Naive thymus-derived CD4-positive, alpha-beta T cell (primary cell): Measurements from ENCODE around the gene CCDC171. TPM values are rescaled to one million over a fixed set of nuclear protein-coding genes. Genes with fewer than 3 reads are reported as not detected.

ENCODE experiments used
- ATAC-seq: fragments of 150-1000 bp; cut with Tn5 transposase; 2 replicates; pipeline ENCODE4 v1.10.0; 2021; ENCODE audit warnings: mild to moderate bottlenecking, moderate library complexity
- CTCF ChIA-PET: fragments of 350-600 bp; sonication (Branson Sonifier 250); formaldehyde crosslinking; loops from one replicate; lab custom pipeline; 2021; ENCODE audit warnings: antibody characterized with exemption; lab: Charles Lee
- POLR2A ChIA-PET: fragments of 350-600 bp; sonication (Branson Sonifier 250); formaldehyde crosslinking; loops from one replicate; lab custom pipeline; 2021; ENCODE audit warnings: antibody characterized with exemption, inconsistent platforms; lab: Charles Lee
- DNase-seq, 9 donors: peaks; one replicate each; pipeline versions ENCODE4 v3.0.0 to v3.0.0-alpha.2; 2020 to 2022; ENCODE audit warnings: mixed read lengths in 1 of 9
- H3K27ac ChIP-seq: one replicate; pipeline ENCODE4 v1.7.0; 2013; ENCODE audit warnings: mild to moderate bottlenecking, low read depth, low read length, moderate library complexity
- H3K27me3 ChIP-seq, 2 donors: one replicate each; pipeline ENCODE4 v1.7.0; 2013; ENCODE audit warnings: low read length in 2 of 2, mild to moderate bottlenecking in 2 of 2, moderate library complexity in 2 of 2; ENCODE audit not compliant: control insufficient read depth in 2 of 2, insufficient read depth in 2 of 2
- H3K36me3 ChIP-seq, 3 experiments: 1 replicate in 2 of 3; 2 replicates in 1 of 3; pipeline ENCODE4 v1.7.0; 2013; ENCODE audit warnings: low read length in 3 of 3, mild to moderate bottlenecking in 3 of 3, moderate library complexity in 1 of 3; ENCODE audit not compliant: insufficient read depth in 3 of 3, control insufficient read depth in 2 of 3
- H3K4me1 ChIP-seq, 2 donors: one replicate each; pipeline ENCODE4 v1.7.0; 2013; ENCODE audit warnings: low read length in 2 of 2, mild to moderate bottlenecking in 2 of 2, moderate library complexity in 1 of 2; ENCODE audit not compliant: control insufficient read depth in 2 of 2, insufficient read depth in 2 of 2
- H3K4me3 ChIP-seq: 2 replicates; pipeline ENCODE4 v1.7.0; 2013; ENCODE audit warnings: mild to moderate bottlenecking, low read length
- H3K9me3 ChIP-seq, 3 experiments: 1 replicate in 2 of 3; 2 replicates in 1 of 3; pipeline ENCODE4 v1.7.0; 2013; ENCODE audit warnings: low read length in 3 of 3; ENCODE audit not compliant: control insufficient read depth in 2 of 3
- H3K27ac Mint-ChIP-seq, 9 donors: one replicate each; pipeline ENCODE4 v1.8.0; 2020 to 2022; ENCODE audit warnings: mixed read lengths in 9 of 9, mild to moderate bottlenecking in 8 of 9, moderate library complexity in 5 of 9, inconsistent platforms in 2 of 9
- H3K27me3 Mint-ChIP-seq, 5 donors: one replicate each; pipeline ENCODE4 v1.8.0; 2021 to 2022; ENCODE audit warnings: mixed read lengths in 5 of 5, mild to moderate bottlenecking in 1 of 5
- H3K36me3 Mint-ChIP-seq, 5 donors: one replicate each; pipeline ENCODE4 v1.8.0; 2020 to 2022; ENCODE audit warnings: mixed read lengths in 5 of 5, mild to moderate bottlenecking in 3 of 5, inconsistent platforms in 1 of 5
- H3K4me1 Mint-ChIP-seq, 7 donors: one replicate each; pipeline ENCODE4 v1.8.0; 2020 to 2022; ENCODE audit warnings: mixed read lengths in 7 of 7, mild to moderate bottlenecking in 3 of 7, inconsistent platforms in 1 of 7
- H3K4me3 Mint-ChIP-seq, 10 donors: one replicate each; pipeline ENCODE4 v1.8.0; 2020 to 2022; ENCODE audit warnings: mild to moderate bottlenecking in 10 of 10, mixed read lengths in 10 of 10, moderate library complexity in 6 of 10, inconsistent platforms in 2 of 10
- H3K9me3 Mint-ChIP-seq, 11 donors: one replicate each; pipeline ENCODE4 v1.8.0; 2020 to 2022; ENCODE audit warnings: mixed read lengths in 11 of 11, mild to moderate bottlenecking in 4 of 11, inconsistent platforms in 1 of 11, moderate library complexity in 1 of 11
- intact Hi-C, 2 donors: fragments of 100-400 bp; cut with micrococcal nuclease; formaldehyde crosslinking; loops; one replicate each; pipeline ENCODE4 v1.15.1; 2023
- polyA plus RNA-seq, 2 donors: library from polyadenylated mRNA; unstranded; fragments of 300-500 nt; fragmentation: Illumina TruSeq; gene quantifications; one replicate each; pipeline ENCODE4 v1.2.3, GENCODE V29; 2021
- total RNA-seq, 6 experiments: library from RNA in 5 of 6; stranded (reverse) in 5 of 6; gene quantifications; 1 replicate in 5 of 6; 2 replicates in 1 of 6; pipeline ENCODE4 v1.2.3 and lab custom pipeline; 2021 to 2026

CCDC171 gene
- total and polyA plus RNA-seq, 7 experiments from 2014 or later: 0.19 to 3.7 (median 1.1) TPM

GRCh38 chr9:15856591-15856990, 303.7 kb downstream of the CCDC171 start:
- Mint-ChIP-seq H3K9me3 (peaks cover 0 to 2% (median 0%) of the 10 kb centered on the region in 11 donors), H3K27me3 (no peaks in the 10 kb centered on the region), H3K4me3 (no peak overlapping the region), H3K36me3 (no peaks in the 10 kb centered on the region), H3K27ac (no peak overlapping the region), H3K4me1 (no peaks in the 10 kb centered on the region)
- Histone ChIP-seq H3K9me3 (no peaks in the 10 kb centered on the region), H3K27me3 (no peaks in the 10 kb centered on the region), H3K27ac (no peak overlapping the region), H3K4me3 (no peak overlapping the region), H3K4me1 (no peaks in the 10 kb centered on the region), H3K36me3 (no peaks in the 10 kb centered on the region)
- ChIA-PET CTCF (no interaction called here), POLR2A (no interaction called here)
- DNase-seq (no peak), ATAC-seq (no peak)
- intact Hi-C loops: no loop called here

GRCh38 chr9:15867334-15867733, 314.5 kb downstream of the CCDC171 start:
- H3K27ac Mint-ChIP-seq: no peak overlapping the region
- intact Hi-C loops: no loop called here
- H3K4me3 ChIP-seq: no peak overlapping the region

GRCh38 chr9:15867988-15868387, 315.1 kb downstream of the CCDC171 start:
- no peaks in the 10 kb centered on the region for H3K4me1 ChIP-seq
- ATAC-seq (no peak), DNase-seq (no peak)
- no peaks in the 10 kb centered on the region for H3K9me3 ChIP-seq
- Mint-ChIP-seq H3K4me3 (no peak overlapping the region), H3K9me3 (no peaks in the 10 kb centered on the region), H3K4me1 (no peaks in the 10 kb centered on the region), H3K27me3 (peaks cover 0 to 5% (median 0%) of the 10 kb centered on the region in 5 donors), H3K36me3 (no peaks in the 10 kb centered on the region), H3K27ac (no peak overlapping the region)
- POLR2A ChIA-PET: no interaction called here
- intact Hi-C loops: no loop called here
- no peak overlapping the region for H3K4me3 ChIP-seq
- CTCF ChIA-PET: interaction anchor here (0.9 kb wide), 1 partner anchor 31 kb away, joined by 3 read pairs; no protein-coding TSS in a partner anchor
- H3K27ac ChIP-seq: no peak overlapping the region
- no peaks in the 10 kb centered on the region for H3K36me3 ChIP-seq
- H3K27me3 ChIP-seq: no peaks in the 10 kb centered on the region

More at GRCh38 chr9:15867334-15867733, 314.5 kb downstream of the CCDC171 start:
- H3K27ac ChIP-seq: no peak overlapping the region
- peaks cover 0 to under 1% (median 0%) of the 10 kb centered on the region in 5 donors for H3K36me3 Mint-ChIP-seq
- CTCF ChIA-PET: interaction anchor here (0.9 kb wide), 1 partner anchor 30 kb away, joined by 3 read pairs; no protein-coding TSS in a partner anchor
- POLR2A ChIA-PET: no interaction called here
- no peaks in the 10 kb centered on the region for H3K27me3 ChIP-seq
- H3K4me1 Mint-ChIP-seq: no peaks in the 10 kb centered on the region
- H3K27me3 Mint-ChIP-seq: peaks cover 0 to 5% (median 0%) of the 10 kb centered on the region in 5 donors
- DNase-seq (no peak), ATAC-seq (no peak)
- peaks cover 0 to 2% (median 0%) of the 10 kb centered on the region in 11 donors for H3K9me3 Mint-ChIP-seq
- H3K4me3 Mint-ChIP-seq: no peak overlapping the region
- H3K36me3 ChIP-seq: no peaks in the 10 kb centered on the region
- no peaks in the 10 kb centered on the region for H3K4me1 ChIP-seq
- H3K9me3 ChIP-seq: no peaks in the 10 kb centered on the region

GRCh38 chr9:15873573-15874177, 320.8 kb downstream of the CCDC171 start:
- no peaks in the 10 kb centered on the region for H3K27me3 ChIP-seq
- no peaks in the 10 kb centered on the region for H3K9me3 ChIP-seq
- H3K27ac ChIP-seq: no peak overlapping the region
- no peaks in the 10 kb centered on the region for H3K36me3 ChIP-seq
- H3K27me3 Mint-ChIP-seq: peaks cover 0 to 5% (median 0%) of the 10 kb centered on the region in 5 donors
- ATAC-seq: no peak
- no peak overlapping the region for H3K4me3 Mint-ChIP-seq
- no peaks in the 10 kb centered on the region for H3K36me3 Mint-ChIP-seq
- H3K4me1 ChIP-seq: no peaks in the 10 kb centered on the region
- POLR2A ChIA-PET: no interaction called here
- CTCF ChIA-PET: interaction anchor here (1.0 kb wide), 1 partner anchor 30 kb away, joined by 3 read pairs; no protein-coding TSS in a partner anchor
- H3K27ac Mint-ChIP-seq: no peak overlapping the region
- H3K9me3 Mint-ChIP-seq: no peaks in the 10 kb centered on the region
- H3K4me3 ChIP-seq: no peak overlapping the region
- DNase-seq: peak in 5 of 9 donors; percentile 1 to 11 (median 1)
- intact Hi-C loops: loop anchor here in 1 of 2 donors (1.0 kb wide), 2 partner anchors 261 to 1590 kb away; no protein-coding TSS in a partner anchor
- H3K4me1 Mint-ChIP-seq: no peaks in the 10 kb centered on the region

- Histone ChIP-seq H3K27me3 (no peaks in the 10 kb centered on the region), H3K36me3 (no peaks in the 10 kb centered on the region), H3K27ac (no peak overlapping the region), H3K4me3 (no peak overlapping the region), H3K9me3 (no peaks in the 10 kb centered on the region), H3K4me1 (no peaks in the 10 kb centered on the region)
- ATAC-seq (no peak), DNase-seq (no peak)
- Mint-ChIP-seq H3K4me3 (no peak overlapping the region), H3K4me1 (no peaks in the 10 kb centered on the region), H3K27ac (no peak overlapping the region), H3K27me3 (no peaks in the 10 kb centered on the region), H3K36me3 (no peaks in the 10 kb centered on the region), H3K9me3 (peaks cover 0 to 11% (median 0%) of the 10 kb centered on the region in 11 donors)
- ChIA-PET CTCF (no interaction called here), POLR2A (no interaction called here)
- intact Hi-C loops: no loop called here
These were observed 329.5 kb downstream of the CCDC171 start for GRCh38 chr9:15882328-15882727.

GRCh38 chr9:15882883-15883282, 330.0 kb downstream of the CCDC171 start:
- H3K36me3 ChIP-seq: no peaks in the 10 kb centered on the region
- H3K36me3 Mint-ChIP-seq: no peaks in the 10 kb centered on the region
- H3K9me3 ChIP-seq: no peaks in the 10 kb centered on the region
- H3K4me1 ChIP-seq: no peaks in the 10 kb centered on the region
- no peaks in the 10 kb centered on the region for H3K4me1 Mint-ChIP-seq
- DNase-seq (no peak), ATAC-seq (no peak)
- H3K27me3 ChIP-seq: no peaks in the 10 kb centered on the region
- no peak overlapping the region for H3K4me3 Mint-ChIP-seq
- H3K27ac ChIP-seq: no peak overlapping the region
- POLR2A ChIA-PET: no interaction called here
- intact Hi-C loops: no loop called here
- H3K9me3 Mint-ChIP-seq: peaks cover 0 to 11% (median 0%) of the 10 kb centered on the region in 11 donors
- CTCF ChIA-PET: no interaction called here
- no peaks in the 10 kb centered on the region for H3K27me3 Mint-ChIP-seq
- no peak overlapping the region for H3K4me3 ChIP-seq
- H3K27ac Mint-ChIP-seq: no peak overlapping the region

GRCh38 chr9:15885464-15885863, 332.6 kb downstream of the CCDC171 start:
- no peaks in the 10 kb centered on the region for H3K36me3 ChIP-seq
- DNase-seq (no peak), ATAC-seq (no peak)
- H3K27me3 Mint-ChIP-seq: no peaks in the 10 kb centered on the region
- ChIA-PET CTCF (no interaction called here), POLR2A (no interaction called here)
- H3K36me3 Mint-ChIP-seq: no peaks in the 10 kb centered on the region
- no peak overlapping the region for H3K4me3 Mint-ChIP-seq
- no peak overlapping the region for H3K27ac ChIP-seq
- H3K4me1 Mint-ChIP-seq: no peaks in the 10 kb centered on the region
- no peaks in the 10 kb centered on the region for H3K4me1 ChIP-seq
- H3K9me3 ChIP-seq: no peaks in the 10 kb centered on the region
- H3K27ac Mint-ChIP-seq: no peak overlapping the region
- no peak overlapping the region for H3K4me3 ChIP-seq
- H3K9me3 Mint-ChIP-seq: peaks cover 0 to 11% (median 0%) of the 10 kb centered on the region in 11 donors
- no peaks in the 10 kb centered on the region for H3K27me3 ChIP-seq
- intact Hi-C loops: no loop called here
